Measurements from ENCODE around the gene SUGCT. TPM values are rescaled to one million over a fixed set of nuclear protein-coding genes. Genes with fewer than 3 reads are reported as not detected.

The SUGCT gene
- total and polyA plus RNA-seq, 12 donors: 8.4 to 96.4 (median 25.5) TPM

DNA sequence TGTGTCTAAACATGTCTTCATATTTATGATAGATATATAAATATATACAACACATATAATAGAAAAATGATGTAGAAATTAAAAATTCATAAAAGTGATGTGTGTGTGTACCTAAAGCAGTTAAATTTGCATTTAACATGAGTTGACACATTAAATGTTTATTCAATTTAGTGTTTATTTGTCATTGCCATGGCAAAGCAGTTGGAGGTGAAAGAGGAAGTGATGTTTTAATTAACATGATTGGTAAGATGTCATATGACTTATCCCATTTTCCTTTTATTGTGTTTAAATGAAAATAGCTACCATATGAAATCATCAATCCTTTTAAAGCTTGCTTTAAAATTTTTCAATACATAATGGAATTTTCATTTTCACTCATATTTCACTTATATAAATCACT, 452.6 kb downstream of the SUGCT start:
- no peaks in the 10 kb centered on the region for H3K9me3 ChIP-seq (replicated peaks in 1 of 3)
- H3K4me3 ChIP-seq: no peak overlapping the region
- no peaks in the 10 kb centered on the region for H3K4me1 ChIP-seq (replicated peaks in 1 of 2)
- no peaks in the 10 kb centered on the region for H3K27me3 ChIP-seq
- H3K27ac ChIP-seq: no peak overlapping the region
- no peak for TF ChIP-seq POLR2A (IDR thresholded peaks at IDR 0.05)
- TF ChIP-seq, protein P1, sequence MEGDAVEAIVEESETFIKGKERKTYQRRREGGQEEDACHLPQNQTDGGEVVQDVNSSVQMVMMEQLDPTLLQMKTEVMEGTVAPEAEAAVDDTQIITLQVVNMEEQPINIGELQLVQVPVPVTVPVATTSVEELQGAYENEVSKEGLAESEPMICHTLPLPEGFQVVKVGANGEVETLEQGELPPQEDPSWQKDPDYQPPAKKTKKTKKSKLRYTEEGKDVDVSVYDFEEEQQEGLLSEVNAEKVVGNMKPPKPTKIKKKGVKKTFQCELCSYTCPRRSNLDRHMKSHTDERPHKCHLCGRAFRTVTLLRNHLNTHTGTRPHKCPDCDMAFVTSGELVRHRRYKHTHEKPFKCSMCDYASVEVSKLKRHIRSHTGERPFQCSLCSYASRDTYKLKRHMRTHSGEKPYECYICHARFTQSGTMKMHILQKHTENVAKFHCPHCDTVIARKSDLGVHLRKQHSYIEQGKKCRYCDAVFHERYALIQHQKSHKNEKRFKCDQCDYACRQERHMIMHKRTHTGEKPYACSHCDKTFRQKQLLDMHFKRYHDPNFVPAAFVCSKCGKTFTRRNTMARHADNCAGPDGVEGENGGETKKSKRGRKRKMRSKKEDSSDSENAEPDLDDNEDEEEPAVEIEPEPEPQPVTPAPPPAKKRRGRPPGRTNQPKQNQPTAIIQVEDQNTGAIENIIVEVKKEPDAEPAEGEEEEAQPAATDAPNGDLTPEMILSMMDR (IDR thresholded peaks at IDR 0.05): no peak
- DNase-seq: no peak
- H3K36me3 ChIP-seq (replicated peaks in 1 of 2): no peaks in the 10 kb centered on the region
- intact Hi-C loops (cut with DNase I): no loop called here

DNA sequence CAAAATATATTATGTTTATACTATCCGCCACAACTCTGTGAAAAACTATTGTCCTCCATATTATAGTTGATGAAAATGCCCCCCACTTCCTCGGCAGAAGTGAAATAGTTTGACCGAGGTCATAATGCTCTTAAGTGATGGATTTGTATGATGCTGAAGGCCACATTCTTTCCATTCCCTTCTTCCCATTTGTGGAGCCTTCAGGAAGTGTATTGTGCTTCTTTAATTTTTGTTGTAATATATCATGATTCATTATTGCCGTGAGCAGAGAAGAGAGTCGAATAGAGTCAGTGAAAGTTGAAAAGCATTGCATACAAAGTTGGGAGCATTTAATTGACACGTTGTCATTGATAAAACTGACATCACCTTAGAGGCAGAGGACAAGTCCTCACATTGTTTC, 460.3 kb downstream of the SUGCT start:
- no peaks in the 10 kb centered on the region for H3K27me3 ChIP-seq
- H3K27ac ChIP-seq: no peak overlapping the region
- intact Hi-C loops (cut with DNase I): no loop called here
- H3K9me3 ChIP-seq (replicated peaks in 1 of 3): no peaks in the 10 kb centered on the region
- 51 to 70% (median 60%) methylated on average over 6 of the region's 6 CpGs for WGBS, 4 donors
- DNase-seq: no peak
- no peaks in the 10 kb centered on the region for H3K36me3 ChIP-seq (replicated peaks in 1 of 2)
- H3K4me3 ChIP-seq: no peak overlapping the region
- TF ChIP-seq, protein P1 (IDR thresholded peaks at IDR 0.05): no peak
- no peak for TF ChIP-seq POLR2A (IDR thresholded peaks at IDR 0.05)
- no peaks in the 10 kb centered on the region for H3K4me1 ChIP-seq (replicated peaks in 1 of 2)

DNA sequence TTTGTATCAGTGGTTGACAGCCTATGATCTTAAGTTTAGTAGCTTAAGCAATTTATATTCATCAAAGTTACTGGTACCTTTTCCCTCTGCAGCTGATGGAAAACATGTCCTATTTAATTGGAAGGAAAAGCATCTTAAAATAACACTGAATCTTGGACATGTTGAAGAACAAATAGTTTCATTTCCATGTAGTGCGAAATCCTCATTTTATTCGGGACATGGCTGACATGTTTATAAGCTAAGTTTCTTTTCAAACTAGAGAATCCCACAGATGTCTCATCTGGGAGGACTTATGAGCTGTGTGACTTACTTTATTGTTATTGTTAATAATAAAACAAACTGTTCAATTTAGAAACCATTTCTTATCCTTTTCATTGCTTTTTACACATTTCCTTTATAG, 461.0 kb downstream of the SUGCT start:
- intact Hi-C loops (cut with DNase I): no loop called here
- WGBS, 4 donors: 67 to 88% (median 79%) methylated on average over 2 of the region's 2 CpGs
- H3K27ac ChIP-seq: peak overlapping the region in 1 of 5 donors; percentile 10

DNA sequence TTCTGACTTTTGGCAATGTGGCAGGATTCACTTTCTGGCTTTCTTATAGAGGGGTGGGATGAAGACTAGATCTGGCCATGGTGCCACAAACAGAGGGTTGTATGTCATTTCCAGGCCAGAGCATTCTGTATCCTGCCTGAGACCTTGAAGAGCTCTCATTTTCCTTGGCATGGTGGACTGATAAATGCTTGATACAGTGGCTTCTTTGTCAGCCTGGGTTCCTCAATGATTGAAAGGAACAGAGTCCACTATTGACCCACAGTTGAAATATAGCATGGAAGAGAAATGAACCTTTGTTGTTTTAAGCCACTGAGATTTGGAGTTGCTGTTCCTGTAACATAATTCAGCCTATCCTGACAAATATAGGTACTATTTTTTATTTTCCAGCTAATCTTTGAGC, 462.7 kb downstream of the SUGCT start:
- no peak for TF ChIP-seq POLR2A (IDR thresholded peaks at IDR 0.05)
- TF ChIP-seq, protein P1 (IDR thresholded peaks at IDR 0.05): no peak
- Histone ChIP-seq H3K4me3 (no peak overlapping the region), H3K27me3 (no peaks in the 10 kb centered on the region), H3K4me1 (replicated peaks in 1 of 2) (no peaks in the 10 kb centered on the region), H3K9me3 (replicated peaks in 1 of 3) (no peaks in the 10 kb centered on the region), H3K36me3 (replicated peaks in 1 of 2) (no peaks in the 10 kb centered on the region), H3K27ac (no peak overlapping the region)
- DNase-seq: no peak
- intact Hi-C loops (cut with DNase I): no loop called here

More for the DNA sequence above, 461.0 kb downstream of the SUGCT start:
- TF ChIP-seq POLR2A (IDR thresholded peaks at IDR 0.05): no peak
- no peaks in the 10 kb centered on the region for H3K4me1 ChIP-seq (replicated peaks in 1 of 2)
- DNase-seq: no peak
- no peaks in the 10 kb centered on the region for H3K36me3 ChIP-seq (replicated peaks in 1 of 2)
- H3K9me3 ChIP-seq (replicated peaks in 1 of 3): no peaks in the 10 kb centered on the region
- H3K4me3 ChIP-seq: no peak overlapping the region
- H3K27me3 ChIP-seq: no peaks in the 10 kb centered on the region

DNA sequence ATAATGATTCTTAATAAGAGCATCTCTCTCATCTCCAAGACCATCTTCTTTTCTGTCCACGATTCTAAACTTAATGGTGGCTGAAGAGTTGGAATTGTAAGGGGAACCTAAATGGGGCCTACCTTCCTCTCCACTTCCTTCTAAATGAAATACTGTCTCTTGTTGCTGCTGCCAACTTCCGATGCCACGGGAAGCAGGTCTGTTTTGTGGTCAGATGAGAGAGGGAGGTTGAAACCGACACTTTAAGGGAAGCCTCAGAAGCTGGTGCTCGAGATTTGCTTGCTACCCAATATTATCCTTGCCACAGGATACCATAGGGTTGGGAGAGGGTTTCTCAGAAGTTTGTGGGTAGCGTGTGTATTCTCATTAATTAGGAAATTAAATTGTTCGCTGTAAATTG, 464.1 kb downstream of the SUGCT start:
- Histone ChIP-seq H3K36me3 (replicated peaks in 1 of 2) (no peaks in the 10 kb centered on the region), H3K27ac (no peak overlapping the region), H3K4me1 (replicated peaks in 1 of 2) (no peaks in the 10 kb centered on the region), H3K27me3 (no peaks in the 10 kb centered on the region), H3K9me3 (replicated peaks in 1 of 3) (no peaks in the 10 kb centered on the region), H3K4me3 (no peak overlapping the region)
- intact Hi-C loops (cut with DNase I): no loop called here
- DNase-seq: no peak
- WGBS, 4 donors: 73 to 82% (median 78%) methylated on average over 7 of the region's 7 CpGs
- no peak for TF ChIP-seq POLR2A (IDR thresholded peaks at IDR 0.05)
- TF ChIP-seq, protein P1 (IDR thresholded peaks at IDR 0.05): no peak
